Measurements from ENCODE around the gene NKRF. TPM values are rescaled to one million over a fixed set of nuclear protein-coding genes. Genes with fewer than 3 reads are reported as not detected.

NKRF gene
- total RNA-seq, 1 donor from 2014 or later: 7.7 TPM

GRCh38 chrX:119565107-119565663, 41.0 kb downstream of the NKRF start, which contains the start of gene STEEP1:
Gene STEEP1 (minus strand): TSS chrX:119565409. CDS start chrX:119565355, 54 bp downstream.
- DNase-seq (ENCODE audit: low read depth): peak; percentile 70
- TF ChIP-seq CTCF (IDR thresholded peaks at IDR 0.05; ENCODE audit: insufficient read depth, low read length, poor library complexity, severe bottlenecking): no peak
- no peaks in the 10 kb centered on the region for H3K36me3 ChIP-seq (ENCODE audit: control insufficient read depth, insufficient read depth, low read length)
- H3K4me3 ChIP-seq (ENCODE audit: low read depth, low read length): peak within 1 kb of the TSS; percentile 58
- no peaks in the 10 kb centered on the region for H3K27me3 ChIP-seq (ENCODE audit: control insufficient read depth, insufficient read depth, low read length)

- no peak for DNase-seq (ENCODE audit: low read depth)
- Histone ChIP-seq H3K36me3 (ENCODE audit: control insufficient read depth, insufficient read depth, low read length) (no peaks in the 10 kb centered on the region), H3K27me3 (ENCODE audit: control insufficient read depth, insufficient read depth, low read length) (no peaks in the 10 kb centered on the region), H3K4me3 (ENCODE audit: low read depth, low read length) (no peak overlapping the region)
- no peak for TF ChIP-seq CTCF (IDR thresholded peaks at IDR 0.05; ENCODE audit: insufficient read depth, low read length, poor library complexity, severe bottlenecking)
Measured at GRCh38 chrX:119552508-119552907, 53.7 kb downstream of the NKRF start.

- no peaks in the 10 kb centered on the region for H3K36me3 ChIP-seq (ENCODE audit: control insufficient read depth, insufficient read depth, low read length)
- TF ChIP-seq CTCF (IDR thresholded peaks at IDR 0.05; ENCODE audit: insufficient read depth, low read length, poor library complexity, severe bottlenecking): no peak
- no peaks in the 10 kb centered on the region for H3K27me3 ChIP-seq (ENCODE audit: control insufficient read depth, insufficient read depth, low read length)
- H3K4me3 ChIP-seq (ENCODE audit: low read depth, low read length): no peak overlapping the region
- DNase-seq (ENCODE audit: low read depth): no peak
Measured at GRCh38 chrX:119549327-119550016, 56.8 kb downstream of the NKRF start.

GRCh38 chrX:119541188-119541587, 65.0 kb downstream of the NKRF start:
- no peaks in the 10 kb centered on the region for H3K27me3 ChIP-seq (ENCODE audit: control insufficient read depth, insufficient read depth, low read length)
- TF ChIP-seq CTCF (IDR thresholded peaks at IDR 0.05; ENCODE audit: insufficient read depth, low read length, poor library complexity, severe bottlenecking): no peak
- no peaks in the 10 kb centered on the region for H3K36me3 ChIP-seq (ENCODE audit: control insufficient read depth, insufficient read depth, low read length)
- peak; percentile 48 for DNase-seq (ENCODE audit: low read depth)
- no peak overlapping the region for H3K4me3 ChIP-seq (ENCODE audit: low read depth, low read length)

GRCh38 chrX:119539872-119540271, 66.4 kb downstream of the NKRF start:
- Histone ChIP-seq H3K27me3 (ENCODE audit: control insufficient read depth, insufficient read depth, low read length) (no peaks in the 10 kb centered on the region), H3K4me3 (ENCODE audit: low read depth, low read length) (no peak overlapping the region), H3K36me3 (ENCODE audit: control insufficient read depth, insufficient read depth, low read length) (no peaks in the 10 kb centered on the region)
- peak; percentile 2 for TF ChIP-seq CTCF (IDR thresholded peaks at IDR 0.05; ENCODE audit: insufficient read depth, low read length, poor library complexity, severe bottlenecking)
- DNase-seq (ENCODE audit: low read depth): no peak

Other genes with a start within 250 kb of the NKRF start
- 5.6 and 9.8 TPM in 2 replicates for gene SLC25A43, start 207.1 kb downstream of the NKRF start, total RNA-seq
- 274 and 335 TPM in 2 replicates for gene SLC25A5, start 138.0 kb downstream of the NKRF start, total RNA-seq
- gene STEEP1, start 41.0 kb downstream of the NKRF start, total RNA-seq: 14.5 and 27.4 TPM in 2 replicates
- 30.1 and 35.2 TPM in 2 replicates for gene UBE2A, start 31.9 kb downstream of the NKRF start, total RNA-seq
- 30.2 and 32.0 TPM in 2 replicates for gene SEPTIN6, start 86.7 kb upstream of the NKRF start, total RNA-seq
- not detected in 2 replicates for gene SOWAHD, start 152.2 kb upstream of the NKRF start, total RNA-seq
- 7,088 and 9,048 TPM in 2 replicates for gene RPL39, start 185.2 kb upstream of the NKRF start, total RNA-seq
- 3.9 and 4.7 TPM in 2 replicates for gene UPF3B, start 246.5 kb upstream of the NKRF start, total RNA-seq